SK-N-SH (cell line): ENCODE results near the gene ACSF3. TPM values are rescaled to one million over a fixed set of nuclear protein-coding genes. Genes with fewer than 3 reads are reported as not detected.

Experiments
- CTCF ChIA-PET: fragments of 300-600, 350-600 bp; formaldehyde crosslinking; extraction: SDS; loops from one replicate; lab custom pipeline; 2021; lab: Yijun Ruan, JAX
- POLR2A ChIA-PET: fragments of 350-600 bp; sonication (Branson Sonifier 250); formaldehyde crosslinking; extraction: SDS; loops from one replicate; lab custom pipeline; 2020; ENCODE audit warnings: antibody characterized with exemption, inconsistent platforms; lab: Yijun Ruan, JAX
- DNase-seq: peaks from one replicate; pipeline ENCODE4 v3.0.0; 2012
- H2AFZ ChIP-seq: fragments of 200-600 bp; sonication (generic); 2 replicates; pipeline ENCODE4 v1.8.1; 2016; ENCODE audit warnings: antibody characterized with exemption, mild to moderate bottlenecking, low read depth
- H3F3A ChIP-seq: fragments of 200-600 bp; sonication (generic); replicated peaks from 2 replicates; pipeline ENCODE3; 2016; ENCODE audit warnings: antibody characterized with exemption, mild to moderate bottlenecking; ENCODE audit not compliant: insufficient read depth
- H3K27ac ChIP-seq, 2 experiments: fragments of 200-500 bp in 1 of 2; fragments of 200-600 bp in 1 of 2; sonication (Bioruptor generic) in 1 of 2; sonication (generic), shearing (Covaris generic) in 1 of 2; 2 replicates each; pipeline versions ENCODE4 v1.5.1 to v1.6.1; 2014 to 2016; ENCODE audit warnings: low read depth in 2 of 2, inconsistent platforms in 1 of 2, low read length in 1 of 2, mild to moderate bottlenecking in 1 of 2, mixed read lengths in 1 of 2
- H3K27me3 ChIP-seq: fragments of 200-600 bp; sonication (generic), shearing (Covaris generic); 2 replicates; pipeline ENCODE4 v1.6.1; 2016; ENCODE audit warnings: mixed run types; ENCODE audit not compliant: insufficient read depth
- H3K36me3 ChIP-seq, 2 experiments: fragments of 200-500 bp in 1 of 2; fragments of 200-600 bp in 1 of 2; sonication (Bioruptor generic) in 1 of 2; sonication (generic) in 1 of 2; replicated peaks in 1 of 2; 2 replicates each; pipeline versions ENCODE3 to v1.5.1; 2014 to 2016; ENCODE audit warnings: low read length in 1 of 2, mild to moderate bottlenecking in 1 of 2; ENCODE audit not compliant: insufficient read depth in 2 of 2, control insufficient read depth in 1 of 2
- H3K4me1 ChIP-seq, 2 experiments: fragments of 200-500 bp in 1 of 2; fragments of 200-600 bp in 1 of 2; sonication (Bioruptor generic) in 1 of 2; sonication (generic), shearing (Covaris generic) in 1 of 2; 2 replicates each; pipeline versions ENCODE4 v1.5.1 to v1.6.1; 2014 to 2016; ENCODE audit warnings: low read depth in 1 of 2, low read length in 1 of 2, mixed run types in 1 of 2; ENCODE audit not compliant: insufficient read depth in 2 of 2, control insufficient read depth in 1 of 2
- H3K4me2 ChIP-seq: fragments of 200-600 bp; sonication (generic), shearing (Covaris generic); 2 replicates; pipeline ENCODE4 v1.6.1; 2017; ENCODE audit warnings: mixed run types
- H3K4me3 ChIP-seq, 2 experiments: fragments of 200-500 bp in 1 of 2; fragments of 200-600 bp in 1 of 2; sonication (Bioruptor generic) in 1 of 2; sonication (generic), shearing (Covaris generic) in 1 of 2; 2 replicates each; pipeline versions ENCODE4 v1.5.1 to v1.8.1; 2014 to 2016; ENCODE audit warnings: low read depth in 2 of 2, inconsistent platforms in 1 of 2, low read length in 1 of 2, mild to moderate bottlenecking in 1 of 2, mixed read lengths in 1 of 2, moderate library complexity in 1 of 2
- H3K79me2 ChIP-seq: fragments of 200-600 bp; sonication (generic); 2 replicates; pipeline ENCODE4 v1.8.1; 2017; ENCODE audit warnings: mild to moderate bottlenecking; ENCODE audit not compliant: insufficient read depth
- H3K9ac ChIP-seq: fragments of 200-600 bp; sonication (generic); 2 replicates; pipeline ENCODE4 v1.6.1; 2017; ENCODE audit warnings: mixed run types
- H3K9me2 ChIP-seq: fragments of 200-600 bp; sonication (generic); 2 replicates; pipeline ENCODE4 v1.6.1; 2017; ENCODE audit warnings: mixed run types
- H3K9me3 ChIP-seq: fragments of 200-600 bp; sonication (generic); 2 replicates; pipeline ENCODE4 v1.6.1; 2017; ENCODE audit warnings: mixed run types, mild to moderate bottlenecking, moderate library complexity
- H4K20me1 ChIP-seq: fragments of 200-600 bp; sonication (generic); 2 replicates; pipeline ENCODE4 v1.6.1; 2017; ENCODE audit warnings: mild to moderate bottlenecking, mixed run types; ENCODE audit not compliant: insufficient read depth
- CHD2 ChIP-seq: fragments of 150-350 bp; IDR thresholded peaks from 2 replicates; pipeline ENCODE4 v1.6.1; 2018; ENCODE audit warnings: low read length; ENCODE audit not compliant: partially characterized antibody
- CTCF ChIP-seq: fragments of 200-600 bp; sonication (generic); IDR thresholded peaks from 2 replicates; pipeline ENCODE4 v1.6.1; 2017; ENCODE audit warnings: antibody characterized with exemption, mild to moderate bottlenecking, moderate library complexity
- ELF1 ChIP-seq: IDR thresholded peaks from 2 replicates; pipeline ENCODE4 v1.4.0; 2012
- EP300 ChIP-seq, 2 experiments: IDR thresholded peaks; 2 replicates each; pipeline versions ENCODE4 v1.4.0 to v1.6.1; 2012; ENCODE audit warnings: borderline replicate concordance in 1 of 2, low read depth in 1 of 2, low read length in 1 of 2
- EZH2phosphoT487 ChIP-seq: fragments of 200-600 bp; sonication (generic); IDR thresholded peaks from 2 replicates; pipeline ENCODE4 v1.6.1; 2017; ENCODE audit warnings: low read depth, mixed run types, mild to moderate bottlenecking, antibody characterized with exemption, moderate library complexity, borderline replicate concordance
- FOSL2 ChIP-seq: IDR thresholded peaks from 2 replicates; pipeline ENCODE4 v1.4.0; 2012; ENCODE audit warnings: low read depth, mild to moderate bottlenecking, moderate library complexity, borderline replicate concordance
- FOXM1 ChIP-seq: IDR thresholded peaks from 2 replicates; pipeline ENCODE4 v1.4.0; 2012; ENCODE audit warnings: low read depth, mild to moderate bottlenecking
- GATA2 ChIP-seq: sonication (generic); formaldehyde crosslinking; IDR thresholded peaks from 2 replicates; pipeline ENCODE4 v1.5.0; 2020; ENCODE audit warnings: mild to moderate bottlenecking, missing genetic modification reagents
- JUND ChIP-seq: IDR thresholded peaks from 2 replicates; pipeline ENCODE4 v1.4.0; 2012
- MAX ChIP-seq: IDR thresholded peaks from 2 replicates; pipeline ENCODE4 v1.4.0; 2012; ENCODE audit warnings: low read depth
- MXI1 ChIP-seq: IDR thresholded peaks from 2 replicates; pipeline ENCODE4 v1.6.1; 2012; ENCODE audit warnings: mild to moderate bottlenecking, low read depth, low read length, improper control_type of control experiment
- NFIC ChIP-seq: IDR thresholded peaks from 2 replicates; pipeline ENCODE4 v1.4.0; 2012; ENCODE audit warnings: borderline replicate concordance
- NRF1 ChIP-seq: IDR thresholded peaks from 2 replicates; pipeline ENCODE4 v1.6.1; 2012; ENCODE audit warnings: low read depth, mild to moderate bottlenecking, low read length
- PBX3 ChIP-seq: IDR thresholded peaks from 2 replicates; pipeline ENCODE4; 2012
- RXRA ChIP-seq: IDR thresholded peaks from 2 replicates; pipeline ENCODE4 v1.4.0; 2012; ENCODE audit warnings: low read depth, mild to moderate bottlenecking, borderline replicate concordance
- SMC3 ChIP-seq: IDR thresholded peaks from 2 replicates; pipeline ENCODE4 v1.6.1; 2012; ENCODE audit warnings: low read depth, low read length, improper control_type of control experiment
- TAF1 ChIP-seq: IDR thresholded peaks from 2 replicates; pipeline ENCODE4 v1.6.1; 2012; ENCODE audit warnings: low read depth, mild to moderate bottlenecking, low read length, moderate library complexity, borderline replicate concordance
- ZBTB33 ChIP-seq: IDR thresholded peaks from 2 replicates; pipeline ENCODE4 v1.4.0; 2012; ENCODE audit warnings: low read depth, borderline replicate concordance
- WGBS: methylation state at CpG from one replicate; pipeline ENCODE4 v1.1.6; 2017; ENCODE audit warnings: low lambda C conversion rate; 5-methylcytosine and 5-hydroxymethylcytosine counted together
- polyA plus RNA-seq, 3 experiments: library from polyadenylated mRNA; depleted of rRNA; stranded (reverse); fragments of >200 nt; gene quantifications; 2 replicates each; pipeline ENCODE4 v1.2.3, GENCODE V29; 2012

Gene ACSF3
- polyA plus RNA-seq, 1 of the 3 experiments (the other 2 are of a cell fraction) = 18.8 TPM

- Histone ChIP-seq H3K79me2 (no peaks in the 10 kb centered on the region), H3K9me2 (no peaks in the 10 kb centered on the region), H3K4me3 (no peak overlapping the region), H3K4me1 (peaks cover 0 to 27% of the 10 kb centered on the region in 2 experiments; a peak in 1 of 4 replicates), H3K27ac (no peak overlapping the region), H3K36me3 (no peaks in the 10 kb centered on the region), H3K27me3 (no peaks in the 10 kb centered on the region), H3K9me3 (no peaks in the 10 kb centered on the region), H2AFZ (no peak overlapping the region), H4K20me1 (no peaks in the 10 kb centered on the region), H3K9ac (no peak overlapping the region), H3K4me2 (no peak overlapping the region), H3F3A (peaks cover 22% of the 10 kb centered on the region)
- no peak for TF ChIP-seq NRF1
- TF ChIP-seq ELF1 = no peak
- TF ChIP-seq CHD2 = no peak
- no peak for TF ChIP-seq TAF1
- no peak for TF ChIP-seq CTCF
- no peak for TF ChIP-seq MXI1
- no peak for TF ChIP-seq MAX
- no peak for TF ChIP-seq SMC3
- no peak for TF ChIP-seq RXRA
- TF ChIP-seq FOXM1 = no peak
- TF ChIP-seq GATA2 = no peak
- TF ChIP-seq PBX3 = no peak
- TF ChIP-seq EP300 (IDR thresholded peaks at IDR 0.05; ENCODE audit: borderline replicate concordance in 1 of 2, low read depth in 1 of 2, low read length in 1 of 2) = no peak
- POLR2A ChIA-PET = no interaction called here
- CTCF ChIA-PET = no interaction called here
- no peak for DNase-seq
- WGBS = 82% methylated on average over 27 of the region's 37 CpGs
Measured at GRCh38 chr16:89074803-89075688, 18.6 kb upstream of the ACSF3 start.

- Histone ChIP-seq H3K9me2 (no peaks in the 10 kb centered on the region), H3K4me2 (no peak overlapping the region), H3F3A (peaks cover 22% of the 10 kb centered on the region), H3K9me3 (no peaks in the 10 kb centered on the region), H3K36me3 (no peaks in the 10 kb centered on the region), H3K4me3 (no peak overlapping the region), H3K27me3 (no peaks in the 10 kb centered on the region; the same call in 1 of the 2 replicates), H3K27ac (no peak overlapping the region), H3K4me1 (peaks cover 0 to 27% of the 10 kb centered on the region in 2 experiments; a peak in 1 of 4 replicates), H3K9ac (no peak overlapping the region), H2AFZ (no peak overlapping the region), H4K20me1 (no peaks in the 10 kb centered on the region), H3K79me2 (no peaks in the 10 kb centered on the region)
- CTCF ChIA-PET = no interaction called here
- DNase-seq = no peak
- WGBS = 75% methylated on average over 14 of the region's 14 CpGs
- POLR2A ChIA-PET = no interaction called here
- TF ChIP-seq CTCF = no peak
- no peak for TF ChIP-seq MXI1
- TF ChIP-seq MAX = no peak
- no peak for TF ChIP-seq NFIC
- no peak for TF ChIP-seq ZBTB33
- TF ChIP-seq JUND = no peak
- no peak for TF ChIP-seq EP300 (IDR thresholded peaks at IDR 0.05; ENCODE audit: borderline replicate concordance in 1 of 2, low read depth in 1 of 2, low read length in 1 of 2)
- no peak for TF ChIP-seq EZH2phosphoT487
- TF ChIP-seq FOSL2 = no peak
Measured at GRCh38 chr16:89076159-89076558, 17.5 kb upstream of the ACSF3 start.
